ENCODE results near the gene FSIP1.

FSIP1 gene

GRCh38 chr15:39597751-39598185 lies 184.9 kb downstream of the FSIP1 start:
- peaks cover 21% of the 10 kb centered on the region; the same call in 1 of the 2 replicates for H3K36me3 ChIP-seq (ENCODE audit: control insufficient read depth, insufficient read depth, low read length)
- no peak overlapping the region for H3K27ac ChIP-seq (ENCODE audit: low read length)
- no peak overlapping the region for H3K4me3 ChIP-seq (ENCODE audit: low read length)
- no peaks in the 10 kb centered on the region for H3K9me3 ChIP-seq (ENCODE audit: control insufficient read depth, insufficient read depth, low read length)
- no peaks in the 10 kb centered on the region for H3K4me1 ChIP-seq (ENCODE audit: control insufficient read depth, insufficient read depth, low read length)
- DNase-seq (ENCODE audit: low read depth, low spot score) = no peak
- H3K27me3 ChIP-seq (ENCODE audit: control insufficient read depth, insufficient read depth, low read length) = no peaks in the 10 kb centered on the region
- WGBS (ENCODE audit: insufficient coverage, insufficient read length) = no CpG with 5 or more reads among the region's 6 CpGs

GRCh38 chr15:39597336-39597735 lies 185.3 kb downstream of the FSIP1 start:
- H3K27me3 ChIP-seq (ENCODE audit: control insufficient read depth, insufficient read depth, low read length) = no peaks in the 10 kb centered on the region
- peaks cover 26% of the 10 kb centered on the region; the same call in 1 of the 2 replicates for H3K36me3 ChIP-seq (ENCODE audit: control insufficient read depth, insufficient read depth, low read length)
- WGBS (ENCODE audit: insufficient coverage, insufficient read length) = no CpG with 5 or more reads among the region's 2 CpGs
- DNase-seq (ENCODE audit: low read depth, low spot score) = no peak
- no peaks in the 10 kb centered on the region for H3K4me1 ChIP-seq (ENCODE audit: control insufficient read depth, insufficient read depth, low read length)
- no peaks in the 10 kb centered on the region for H3K9me3 ChIP-seq (ENCODE audit: control insufficient read depth, insufficient read depth, low read length)
- no peak overlapping the region for H3K4me3 ChIP-seq (ENCODE audit: low read length)
- no peak overlapping the region for H3K27ac ChIP-seq (ENCODE audit: low read length)

- no peak overlapping the region for H3K4me3 ChIP-seq (ENCODE audit: low read length)
- H3K9me3 ChIP-seq (ENCODE audit: control insufficient read depth, insufficient read depth, low read length) = no peaks in the 10 kb centered on the region
- no peak overlapping the region for H3K27ac ChIP-seq (ENCODE audit: low read length)
- peaks cover 28% of the 10 kb centered on the region; the same call in 1 of the 2 replicates for H3K36me3 ChIP-seq (ENCODE audit: control insufficient read depth, insufficient read depth, low read length)
- H3K27me3 ChIP-seq (ENCODE audit: control insufficient read depth, insufficient read depth, low read length) = no peaks in the 10 kb centered on the region
- WGBS (ENCODE audit: insufficient coverage, insufficient read length) = no CpG with 5 or more reads among the region's 5 CpGs
- H3K4me1 ChIP-seq (ENCODE audit: control insufficient read depth, insufficient read depth, low read length) = no peaks in the 10 kb centered on the region
- DNase-seq (ENCODE audit: low read depth, low spot score) = no peak
Measured at GRCh38 chr15:39596358-39597051, 186.1 kb downstream of the FSIP1 start.

- Histone ChIP-seq H3K4me3 (ENCODE audit: low read length) (no peak overlapping the region), H3K4me1 (ENCODE audit: control insufficient read depth, insufficient read depth, low read length) (no peaks in the 10 kb centered on the region), H3K9me3 (ENCODE audit: control insufficient read depth, insufficient read depth, low read length) (no peaks in the 10 kb centered on the region), H3K27ac (ENCODE audit: low read length) (no peak overlapping the region), H3K27me3 (ENCODE audit: control insufficient read depth, insufficient read depth, low read length) (no peaks in the 10 kb centered on the region), H3K36me3 (ENCODE audit: control insufficient read depth, insufficient read depth, low read length) (peaks cover 36% of the 10 kb centered on the region; the same call in 1 of the 2 replicates)
- no CpG with 5 or more reads among the region's 8 CpGs for WGBS (ENCODE audit: insufficient coverage, insufficient read length)
- DNase-seq (ENCODE audit: low read depth, low spot score) = no peak
Measured at GRCh38 chr15:39595338-39596221, 187.1 kb downstream of the FSIP1 start.

DNA sequence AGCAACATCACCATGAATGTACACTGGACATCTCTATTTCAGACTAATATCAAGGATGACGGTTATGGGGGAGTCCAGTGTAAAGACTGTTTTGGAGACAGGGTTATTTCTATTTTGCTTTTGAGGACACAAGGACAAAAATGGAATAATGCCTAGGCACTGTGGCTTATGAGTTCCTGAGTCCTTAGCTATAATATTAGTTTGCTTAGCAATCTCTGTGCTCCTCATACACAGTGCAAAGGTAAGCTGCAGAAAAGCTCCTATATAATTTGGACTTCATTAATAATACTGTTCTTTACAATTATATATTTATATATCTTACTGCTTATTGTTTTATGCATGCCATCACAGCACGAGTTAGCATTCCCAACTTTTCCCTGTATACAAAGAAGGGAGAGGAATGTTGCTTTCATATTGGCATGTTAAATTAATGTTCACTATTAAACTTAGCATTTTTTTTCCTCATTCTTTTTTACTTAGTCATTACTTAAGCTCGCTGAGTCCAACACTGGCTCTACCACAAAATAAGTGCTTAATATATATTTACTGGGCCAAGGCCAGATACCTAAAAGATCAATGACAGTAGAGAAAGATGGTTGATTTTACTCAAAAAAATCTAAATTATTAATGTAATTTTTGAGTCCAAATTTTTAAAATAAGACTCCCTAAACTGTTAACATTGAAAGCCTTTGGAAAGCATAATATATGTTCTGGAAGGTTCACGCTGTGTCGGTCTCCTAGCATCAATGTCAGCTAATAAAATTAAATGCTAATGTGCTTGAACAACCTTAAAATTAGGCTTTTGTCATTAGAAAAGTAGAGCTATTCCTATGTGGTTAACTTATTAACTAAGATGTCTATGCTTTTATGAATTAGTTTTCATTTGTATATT lies 187.9 kb downstream of the FSIP1 start:
- no peaks in the 10 kb centered on the region for H3K9me3 ChIP-seq (ENCODE audit: control insufficient read depth, insufficient read depth, low read length)
- no CpG with 5 or more reads among the region's 5 CpGs for WGBS (ENCODE audit: insufficient coverage, insufficient read length)
- no peaks in the 10 kb centered on the region for H3K27me3 ChIP-seq (ENCODE audit: control insufficient read depth, insufficient read depth, low read length)
- H3K27ac ChIP-seq (ENCODE audit: low read length) = no peak overlapping the region
- no peaks in the 10 kb centered on the region for H3K4me1 ChIP-seq (ENCODE audit: control insufficient read depth, insufficient read depth, low read length)
- H3K36me3 ChIP-seq (ENCODE audit: control insufficient read depth, insufficient read depth, low read length) = peaks cover 40% of the 10 kb centered on the region; the same call in 1 of the 2 replicates
- H3K4me3 ChIP-seq (ENCODE audit: low read length) = no peak overlapping the region
- DNase-seq (ENCODE audit: low read depth, low spot score) = no peak

- no peaks in the 10 kb centered on the region for H3K9me3 ChIP-seq (ENCODE audit: control insufficient read depth, insufficient read depth, low read length)
- H3K27ac ChIP-seq (ENCODE audit: low read length) = no peak overlapping the region
- peaks cover 47% of the 10 kb centered on the region; the same call in 1 of the 2 replicates for H3K36me3 ChIP-seq (ENCODE audit: control insufficient read depth, insufficient read depth, low read length)
- H3K27me3 ChIP-seq (ENCODE audit: control insufficient read depth, insufficient read depth, low read length) = no peaks in the 10 kb centered on the region
- WGBS (ENCODE audit: insufficient coverage, insufficient read length) = no CpG with 5 or more reads among the region's 7 CpGs
- no peaks in the 10 kb centered on the region for H3K4me1 ChIP-seq (ENCODE audit: control insufficient read depth, insufficient read depth, low read length)
- no peak for DNase-seq (ENCODE audit: low read depth, low spot score)
- no peak overlapping the region for H3K4me3 ChIP-seq (ENCODE audit: low read length)
Measured at GRCh38 chr15:39593656-39594445, 188.8 kb downstream of the FSIP1 start.

DNA sequence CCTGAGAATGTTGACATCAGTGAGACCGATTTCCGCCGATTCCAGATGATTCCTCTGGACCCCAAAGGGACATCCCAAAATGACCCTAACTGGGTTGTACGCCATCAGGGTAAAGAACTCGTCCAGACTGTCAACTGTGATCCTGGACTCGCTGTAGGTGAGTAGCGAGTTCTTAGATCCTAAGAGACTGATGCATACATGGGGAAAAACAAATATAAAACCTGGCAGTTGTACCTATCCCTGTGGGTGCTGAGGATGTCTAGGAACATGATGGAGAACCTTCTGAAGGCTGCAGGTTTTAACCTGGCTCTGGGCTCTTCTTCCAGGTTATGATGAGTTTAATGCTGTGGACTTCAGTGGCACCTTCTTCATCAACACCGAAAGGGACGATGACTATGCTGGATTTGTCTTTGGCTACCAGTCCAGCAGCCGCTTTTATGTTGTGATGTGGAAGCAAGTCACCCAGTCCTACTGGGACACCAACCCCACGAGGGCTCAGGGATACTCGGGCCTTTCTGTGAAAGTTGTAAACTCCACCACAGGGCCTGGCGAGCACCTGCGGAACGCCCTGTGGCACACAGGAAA lies 189.5 kb downstream of the FSIP1 start:
- H3K27ac ChIP-seq (ENCODE audit: low read length) = no peak overlapping the region
- no peaks in the 10 kb centered on the region for H3K9me3 ChIP-seq (ENCODE audit: control insufficient read depth, insufficient read depth, low read length)
- WGBS (ENCODE audit: insufficient coverage, insufficient read length) = no CpG with 5 or more reads among the region's 15 CpGs
- no peaks in the 10 kb centered on the region for H3K27me3 ChIP-seq (ENCODE audit: control insufficient read depth, insufficient read depth, low read length)
- H3K4me1 ChIP-seq (ENCODE audit: control insufficient read depth, insufficient read depth, low read length) = no peaks in the 10 kb centered on the region
- DNase-seq (ENCODE audit: low read depth, low spot score) = no peak
- peaks cover 54% of the 10 kb centered on the region for H3K36me3 ChIP-seq (ENCODE audit: control insufficient read depth, insufficient read depth, low read length)
- no peak overlapping the region for H3K4me3 ChIP-seq (ENCODE audit: low read length)

DNA sequence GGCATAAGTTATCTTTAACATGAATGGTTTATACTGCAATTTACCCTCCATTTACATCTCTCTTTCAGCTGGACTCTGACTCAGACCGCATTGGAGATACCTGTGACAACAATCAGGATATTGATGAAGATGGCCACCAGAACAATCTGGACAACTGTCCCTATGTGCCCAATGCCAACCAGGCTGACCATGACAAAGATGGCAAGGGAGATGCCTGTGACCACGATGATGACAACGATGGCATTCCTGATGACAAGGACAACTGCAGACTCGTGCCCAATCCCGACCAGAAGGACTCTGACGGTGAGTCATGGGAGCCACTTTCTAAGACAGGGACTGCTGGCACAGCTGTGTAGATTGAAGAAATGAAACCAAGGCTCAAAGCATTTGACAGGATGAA lies 190.1 kb downstream of the FSIP1 start:
- Histone ChIP-seq H3K27me3 (ENCODE audit: control insufficient read depth, insufficient read depth, low read length) (no peaks in the 10 kb centered on the region), H3K9me3 (ENCODE audit: control insufficient read depth, insufficient read depth, low read length) (no peaks in the 10 kb centered on the region), H3K4me3 (ENCODE audit: low read length) (no peak overlapping the region), H3K4me1 (ENCODE audit: control insufficient read depth, insufficient read depth, low read length) (no peaks in the 10 kb centered on the region), H3K36me3 (ENCODE audit: control insufficient read depth, insufficient read depth, low read length) (peaks cover 59% of the 10 kb centered on the region), H3K27ac (ENCODE audit: low read length) (no peak overlapping the region)
- no peak for DNase-seq (ENCODE audit: low read depth, low spot score)
- no CpG with 5 or more reads among the region's 6 CpGs for WGBS (ENCODE audit: insufficient coverage, insufficient read length)

GRCh38 chr15:39591896-39592315 lies 190.7 kb downstream of the FSIP1 start:
- H3K27ac ChIP-seq (ENCODE audit: low read length) = no peak overlapping the region
- no peak overlapping the region for H3K4me3 ChIP-seq (ENCODE audit: low read length)
- H3K4me1 ChIP-seq (ENCODE audit: control insufficient read depth, insufficient read depth, low read length) = no peaks in the 10 kb centered on the region
- WGBS (ENCODE audit: insufficient coverage, insufficient read length) = no CpG with 5 or more reads among the region's 2 CpGs
- DNase-seq (ENCODE audit: low read depth, low spot score) = no peak
- H3K9me3 ChIP-seq (ENCODE audit: control insufficient read depth, insufficient read depth, low read length) = no peaks in the 10 kb centered on the region
- H3K27me3 ChIP-seq (ENCODE audit: control insufficient read depth, insufficient read depth, low read length) = no peaks in the 10 kb centered on the region
- H3K36me3 ChIP-seq (ENCODE audit: control insufficient read depth, insufficient read depth, low read length) = peaks cover 63% of the 10 kb centered on the region
